Caco-2 (cell line): ENCODE results near the gene TLR10. TPM values are rescaled to one million over a fixed set of nuclear protein-coding genes. Genes with fewer than 3 reads are reported as not detected.
"Not testable (repeated sequence)": the region's sequence is repeated elsewhere in the genome, so short reads cannot be mapped to it uniquely, and the experiment has no call there.

ENCODE experiments used
- BruUV-seq: library from RNA; stranded (reverse); fragments of 400-500 nt; replicated peaks from 2 replicates; lab custom pipeline; 2021; lab: Mats Ljungman, UMichigan
- CTCF ChIA-PET: fragments of 300-600 bp; sonication (Branson Sonifier 250); formaldehyde crosslinking; loops from one replicate; lab custom pipeline; 2022; ENCODE audit warnings: antibody characterized with exemption; lab: Charles Lee
- POLR2A ChIA-PET: fragments of 300-600 bp; sonication (Branson Sonifier 250); formaldehyde crosslinking; loops from one replicate; lab custom pipeline; 2022; ENCODE audit warnings: antibody characterized with exemption; lab: Charles Lee
- DNase-seq, 2 experiments: peaks; one replicate each; pipeline versions ENCODE4 v3.0.0 to v3.0.0-alpha.2; 2020 to 2022
- H3K27me3 ChIP-seq: replicated peaks from 2 replicates; pipeline ENCODE4 v1.6.0; 2011; ENCODE audit warnings: low read length; ENCODE audit not compliant: control insufficient read depth, insufficient read depth
- H3K36me3 ChIP-seq: 2 replicates; pipeline ENCODE4 v1.5.1; 2011; ENCODE audit warnings: low read length; ENCODE audit not compliant: control insufficient read depth, insufficient read depth
- H3K4me1 ChIP-seq: fragments of 250-450 bp; sonication (Bioruptor Pico); 2 replicates; pipeline ENCODE4 v1.5.1; 2020; ENCODE audit warnings: mild to moderate bottlenecking
- H3K4me3 ChIP-seq: 2 replicates; pipeline ENCODE4 v1.5.1; 2011; ENCODE audit warnings: low read depth, mild to moderate bottlenecking, control low read depth, low read length
- H3K9me3 ChIP-seq: fragments of 250-450 bp; sonication (Bioruptor Pico); 2 replicates; pipeline ENCODE4 v1.5.1; 2020; ENCODE audit warnings: mild to moderate bottlenecking, moderate library complexity
- H3K27ac Mint-ChIP-seq: one replicate; pipeline ENCODE4 v1.8.0; 2022; ENCODE audit warnings: mixed read lengths; ENCODE audit not compliant: unreplicated experiment
- H3K27me3 Mint-ChIP-seq: one replicate; pipeline ENCODE4 v1.8.0; 2022; ENCODE audit warnings: mixed read lengths; ENCODE audit not compliant: insufficient read depth, unreplicated experiment
- H3K36me3 Mint-ChIP-seq: one replicate; pipeline ENCODE4 v1.8.0; 2022; ENCODE audit warnings: mild to moderate bottlenecking, mixed read lengths; ENCODE audit not compliant: insufficient read depth, unreplicated experiment
- H3K4me1 Mint-ChIP-seq: one replicate; pipeline ENCODE4 v1.8.0; 2022; ENCODE audit warnings: low read depth, mixed read lengths; ENCODE audit not compliant: unreplicated experiment
- H3K4me3 Mint-ChIP-seq: one replicate; pipeline ENCODE4 v1.8.0; 2022; ENCODE audit warnings: mild to moderate bottlenecking, moderate library complexity, mixed read lengths; ENCODE audit not compliant: unreplicated experiment
- H3K9me3 Mint-ChIP-seq: one replicate; pipeline ENCODE4 v1.8.0; 2022; ENCODE audit warnings: mixed read lengths; ENCODE audit not compliant: unreplicated experiment
- CTCF ChIP-seq, 2 experiments: fragments of 200-600 bp in 1 of 2; IDR thresholded peaks; 1 replicate in 1 of 2; 2 replicates in 1 of 2; pipeline versions ENCODE4 v1.5.1 to v1.8.0; 2011 to 2022; ENCODE audit warnings: antibody characterized with exemption in 1 of 2, control low read depth in 1 of 2, inconsistent platforms in 1 of 2, low read depth in 1 of 2, low read length in 1 of 2, mild to moderate bottlenecking in 1 of 2, moderate library complexity in 1 of 2; ENCODE audit not compliant: insufficient read depth in 1 of 2, severe bottlenecking in 1 of 2, unreplicated experiment in 1 of 2
- intact Hi-C: fragments of 100-400 bp; cut with micrococcal nuclease; formaldehyde crosslinking; loops from one replicate; pipeline ENCODE4 v1.10.0; 2022; ENCODE audit not compliant: unreplicated experiment
- total RNA-seq: library from RNA; stranded (reverse); gene quantifications from 2 replicates; pipeline ENCODE4 v1.2.3, GENCODE V29; 2022

The TLR10 gene
- total RNA-seq, 1 experiment from 2014 or later, result not detected

GRCh38 chr4:38811297-38811696, 28.5 kb upstream of the TLR10 start:
- BruUV-seq, result no TSS peak
- H3K4me1 ChIP-seq, result no peaks in the 10 kb centered on the region
- H3K36me3 ChIP-seq, result no peaks in the 10 kb centered on the region
- no peaks in the 10 kb centered on the region for H3K27me3 Mint-ChIP-seq
- no peaks in the 10 kb centered on the region for H3K4me1 Mint-ChIP-seq
- H3K4me3 ChIP-seq, result no peak overlapping the region
- DNase-seq, result no peak
- intact Hi-C loops, result no loop called here
- no peak overlapping the region for H3K4me3 Mint-ChIP-seq
- H3K27ac Mint-ChIP-seq, result no peak overlapping the region
- H3K27me3 ChIP-seq, result no peaks in the 10 kb centered on the region
- no peak for TF ChIP-seq CTCF (IDR thresholded peaks at IDR 0.05; ENCODE audit: insufficient read depth in 1 of 2, low read depth in 1 of 2, low read length in 1 of 2, severe bottlenecking in 1 of 2, unreplicated experiment in 1 of 2)
- no peaks in the 10 kb centered on the region for H3K9me3 Mint-ChIP-seq
- H3K9me3 ChIP-seq, result no peaks in the 10 kb centered on the region
- ChIA-PET CTCF (no interaction called here), POLR2A (no interaction called here)
- H3K36me3 Mint-ChIP-seq, result no peaks in the 10 kb centered on the region

- POLR2A ChIA-PET, H3K27ac Mint-ChIP-seq, intact Hi-C loops, BruUV-seq, H3K36me3 ChIP-seq, DNase-seq, H3K4me1 Mint-ChIP-seq, H3K27me3 ChIP-seq, H3K9me3 ChIP-seq, H3K4me3 ChIP-seq, H3K27me3 Mint-ChIP-seq, H3K4me3 Mint-ChIP-seq, H3K4me1 ChIP-seq, CTCF ChIA-PET, H3K36me3 Mint-ChIP-seq: not testable (repeated sequence)
- peaks cover 11% of the 10 kb centered on the region for H3K9me3 Mint-ChIP-seq
Observed at GRCh38 chr4:38807462-38807861, 24.7 kb upstream of the TLR10 start.

- CTCF ChIA-PET, H3K4me1 ChIP-seq, H3K9me3 ChIP-seq, H3K27me3 ChIP-seq, BruUV-seq, H3K36me3 Mint-ChIP-seq, DNase-seq, H3K27ac Mint-ChIP-seq, intact Hi-C loops, H3K4me1 Mint-ChIP-seq, H3K4me3 ChIP-seq, H3K4me3 Mint-ChIP-seq, H3K36me3 ChIP-seq, H3K27me3 Mint-ChIP-seq, POLR2A ChIA-PET: not testable (repeated sequence)
- peaks cover 14% of the 10 kb centered on the region for H3K9me3 Mint-ChIP-seq
Observed at GRCh38 chr4:38806251-38806650, 23.5 kb upstream of the TLR10 start.

- peaks cover 14% of the 10 kb centered on the region for H3K9me3 Mint-ChIP-seq
- POLR2A ChIA-PET, result no interaction called here
- Histone ChIP-seq H3K4me1 (no peaks in the 10 kb centered on the region), H3K9me3 (peaks cover 8% of the 10 kb centered on the region), H3K36me3 (no peaks in the 10 kb centered on the region), H3K4me3 (no peak overlapping the region), H3K27me3 (no peaks in the 10 kb centered on the region)
- H3K36me3 Mint-ChIP-seq, result no peaks in the 10 kb centered on the region
- no TSS peak for BruUV-seq
- H3K27ac Mint-ChIP-seq, result no peak overlapping the region
- intact Hi-C loops, result no loop called here
- H3K4me3 Mint-ChIP-seq, result no peak overlapping the region
- no peak for TF ChIP-seq CTCF (IDR thresholded peaks at IDR 0.05; ENCODE audit: insufficient read depth in 1 of 2, low read depth in 1 of 2, low read length in 1 of 2, severe bottlenecking in 1 of 2, unreplicated experiment in 1 of 2)
- no peaks in the 10 kb centered on the region for H3K4me1 Mint-ChIP-seq
- CTCF ChIA-PET, result no interaction called here
- no peaks in the 10 kb centered on the region for H3K27me3 Mint-ChIP-seq
- DNase-seq, result no peak
Observed at GRCh38 chr4:38805530-38806145, 22.8 kb upstream of the TLR10 start.
